ENCODE results near the gene ASCL1. TPM values are rescaled to one million over a fixed set of nuclear protein-coding genes. Genes with fewer than 3 reads are reported as not detected.

The ASCL1 gene
- total RNA-seq, 4 donors from 2014 or later = 0.15 to 0.54 TPM; not detected in 2

- TF ChIP-seq, protein P1, sequence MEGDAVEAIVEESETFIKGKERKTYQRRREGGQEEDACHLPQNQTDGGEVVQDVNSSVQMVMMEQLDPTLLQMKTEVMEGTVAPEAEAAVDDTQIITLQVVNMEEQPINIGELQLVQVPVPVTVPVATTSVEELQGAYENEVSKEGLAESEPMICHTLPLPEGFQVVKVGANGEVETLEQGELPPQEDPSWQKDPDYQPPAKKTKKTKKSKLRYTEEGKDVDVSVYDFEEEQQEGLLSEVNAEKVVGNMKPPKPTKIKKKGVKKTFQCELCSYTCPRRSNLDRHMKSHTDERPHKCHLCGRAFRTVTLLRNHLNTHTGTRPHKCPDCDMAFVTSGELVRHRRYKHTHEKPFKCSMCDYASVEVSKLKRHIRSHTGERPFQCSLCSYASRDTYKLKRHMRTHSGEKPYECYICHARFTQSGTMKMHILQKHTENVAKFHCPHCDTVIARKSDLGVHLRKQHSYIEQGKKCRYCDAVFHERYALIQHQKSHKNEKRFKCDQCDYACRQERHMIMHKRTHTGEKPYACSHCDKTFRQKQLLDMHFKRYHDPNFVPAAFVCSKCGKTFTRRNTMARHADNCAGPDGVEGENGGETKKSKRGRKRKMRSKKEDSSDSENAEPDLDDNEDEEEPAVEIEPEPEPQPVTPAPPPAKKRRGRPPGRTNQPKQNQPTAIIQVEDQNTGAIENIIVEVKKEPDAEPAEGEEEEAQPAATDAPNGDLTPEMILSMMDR (IDR thresholded peaks at IDR 0.05) = no peak
- TF ChIP-seq POLR2A (IDR thresholded peaks at IDR 0.05) (no peak), POLR2AphosphoS5 (IDR thresholded peaks at IDR 0.05) (no peak), EP300 (IDR thresholded peaks at IDR 0.05) (no peak)
- no peak overlapping the region for H3K27ac ChIP-seq
- WGBS, 2 donors (ENCODE audit: low coverage in 1 of 2) = 31 to 46% methylated on average over 4 to 5 of the region's 5 CpGs
- peaks cover 4% of the 10 kb centered on the region for H3K27me3 ChIP-seq
- H3K4me3 ChIP-seq = no peak overlapping the region
- no peaks in the 10 kb centered on the region for H3K36me3 ChIP-seq
- no peaks in the 10 kb centered on the region for H3K4me1 ChIP-seq
- ATAC-seq = no peak
- H3K9me3 ChIP-seq = peaks cover 0 to 11% (median 0%) of the 10 kb centered on the region in 3 donors
Measured at GRCh38 chr12:102992297-102992696, 34.8 kb downstream of the ASCL1 start.

DNA sequence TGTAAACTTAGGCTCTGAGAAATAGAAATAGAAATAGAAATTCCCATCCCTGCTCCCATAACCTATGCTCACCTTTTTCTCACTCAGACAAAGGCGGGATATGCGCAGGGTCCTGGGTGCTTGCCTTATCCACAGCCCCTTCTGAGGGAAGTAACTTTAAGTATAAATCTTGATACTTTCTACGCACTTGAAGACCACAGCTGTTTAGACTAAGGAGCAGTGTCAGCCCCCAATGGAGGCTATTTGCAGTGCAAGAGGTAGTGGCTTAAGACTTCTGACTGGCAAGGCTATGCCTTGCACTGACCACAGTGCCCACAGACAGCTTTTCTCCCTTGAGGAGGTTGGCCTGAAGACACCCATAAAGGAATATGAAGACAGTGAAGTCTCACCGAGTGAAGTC lies 35.2 kb downstream of the ASCL1 start:
- Histone ChIP-seq H3K9me3 (peaks cover 0 to 13% (median 0%) of the 10 kb centered on the region in 3 donors), H3K4me1 (no peaks in the 10 kb centered on the region), H3K36me3 (no peaks in the 10 kb centered on the region), H3K4me3 (no peak overlapping the region), H3K27me3 (peaks cover 4% of the 10 kb centered on the region), H3K27ac (no peak overlapping the region)
- WGBS, 2 donors (ENCODE audit: low coverage in 1 of 2) = 84 to 100% methylated on average over 2 to 3 of the region's 4 CpGs
- ATAC-seq = no peak
- TF ChIP-seq, protein P1 (IDR thresholded peaks at IDR 0.05) = no peak
- TF ChIP-seq EP300 (IDR thresholded peaks at IDR 0.05) = no peak
- TF ChIP-seq POLR2AphosphoS5 (IDR thresholded peaks at IDR 0.05) = no peak
- TF ChIP-seq POLR2A (IDR thresholded peaks at IDR 0.05) = no peak

- no peak for ATAC-seq
- 86 to 100% methylated on average over 1 of the region's 1 CpG for WGBS, 2 donors (ENCODE audit: low coverage in 1 of 2)
- TF ChIP-seq, protein P1 (IDR thresholded peaks at IDR 0.05) = no peak
- TF ChIP-seq POLR2A (IDR thresholded peaks at IDR 0.05) = no peak
- no peak for TF ChIP-seq EP300 (IDR thresholded peaks at IDR 0.05)
- TF ChIP-seq POLR2AphosphoS5 (IDR thresholded peaks at IDR 0.05) = no peak
- H3K9me3 ChIP-seq = peaks cover 0 to 13% (median 0%) of the 10 kb centered on the region in 3 donors
- H3K27ac ChIP-seq = no peak overlapping the region
- no peak overlapping the region for H3K4me3 ChIP-seq
- no peaks in the 10 kb centered on the region for H3K4me1 ChIP-seq
- no peaks in the 10 kb centered on the region for H3K36me3 ChIP-seq
- H3K27me3 ChIP-seq = peaks cover 4% of the 10 kb centered on the region
Measured at GRCh38 chr12:102993537-102993936, 36.1 kb downstream of the ASCL1 start.

DNA sequence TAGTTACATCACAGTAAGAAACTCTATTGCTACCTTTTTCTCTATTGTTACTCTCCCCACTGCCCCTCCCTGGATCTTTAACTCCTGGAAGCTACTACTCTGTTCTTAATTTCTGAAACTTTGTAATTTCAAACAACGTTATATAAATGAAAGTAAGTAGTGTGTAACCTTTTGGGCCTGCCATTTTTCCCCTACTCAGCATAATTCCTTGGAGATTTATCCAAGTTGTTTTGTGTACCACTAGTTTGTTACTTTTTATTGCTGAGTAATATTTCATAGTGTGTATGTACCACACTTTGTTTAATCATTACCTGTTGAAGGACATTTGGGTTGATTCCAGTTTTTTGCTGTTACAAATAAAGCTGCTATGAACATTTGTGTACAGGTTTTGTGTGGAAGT lies 37.9 kb downstream of the ASCL1 start:
- H3K27ac ChIP-seq = no peak overlapping the region
- H3K4me3 ChIP-seq = no peak overlapping the region
- no peaks in the 10 kb centered on the region for H3K36me3 ChIP-seq
- H3K27me3 ChIP-seq = peaks cover 4% of the 10 kb centered on the region
- H3K4me1 ChIP-seq = no peaks in the 10 kb centered on the region
- ATAC-seq = no peak
- 58 to 88% methylated on average over 1 of the region's 1 CpG for WGBS, 2 donors (ENCODE audit: low coverage in 1 of 2)
- peaks cover 0 to 13% (median 0%) of the 10 kb centered on the region in 3 donors for H3K9me3 ChIP-seq
- TF ChIP-seq POLR2AphosphoS5 (IDR thresholded peaks at IDR 0.05) (no peak), POLR2A (IDR thresholded peaks at IDR 0.05) (no peak), EP300 (IDR thresholded peaks at IDR 0.05) (no peak)
- TF ChIP-seq, protein P1 (IDR thresholded peaks at IDR 0.05) = no peak

Other genes with a start within 250 kb of the ASCL1 start
- under 1 TPM in 1 of 4 donors, not detected in 3; 0.67 TPM for gene PAH, start 40.4 kb upstream of the ASCL1 start, total RNA-seq

All from gastroesophageal sphincter (tissue), 4 donors.